ENCODE results near the gene WHRN.

Gene WHRN

GRCh38 chr9:114427644-114428043 is 77.6 kb downstream of the WHRN start:
- in situ Hi-C loops (cut with MboI; ENCODE audit: low sequenced_read_pairs): no loop called here

- in situ Hi-C loops (cut with MboI; ENCODE audit: low sequenced_read_pairs): no loop called here
Measured at GRCh38 chr9:114426046-114426948, 79.0 kb downstream of the WHRN start.

- in situ Hi-C loops (cut with MboI; ENCODE audit: low sequenced_read_pairs): no loop called here
Measured at GRCh38 chr9:114425126-114425525, 80.1 kb downstream of the WHRN start.

GRCh38 chr9:114424126-114424525 is 81.1 kb downstream of the WHRN start:
- in situ Hi-C loops (cut with MboI; ENCODE audit: low sequenced_read_pairs): no loop called here

GRCh38 chr9:114423181-114423580 is 82.1 kb downstream of the WHRN start:
- in situ Hi-C loops (cut with MboI; ENCODE audit: low sequenced_read_pairs): no loop called here

GRCh38 chr9:114421147-114421546 is 84.1 kb downstream of the WHRN start:
- in situ Hi-C loops (cut with MboI; ENCODE audit: low sequenced_read_pairs): no loop called here

- in situ Hi-C loops (cut with MboI; ENCODE audit: low sequenced_read_pairs): no loop called here
Measured at GRCh38 chr9:114419796-114420195, 85.5 kb downstream of the WHRN start.

GRCh38 chr9:114418053-114418452 is 87.2 kb downstream of the WHRN start:
- in situ Hi-C loops (cut with MboI; ENCODE audit: low sequenced_read_pairs): no loop called here

GRCh38 chr9:114417511-114417910 is 87.8 kb downstream of the WHRN start:
- in situ Hi-C loops (cut with MboI; ENCODE audit: low sequenced_read_pairs): no loop called here

GRCh38 chr9:114416906-114417305 is 88.4 kb downstream of the WHRN start:
- in situ Hi-C loops (cut with MboI; ENCODE audit: low sequenced_read_pairs): no loop called here

GRCh38 chr9:114416290-114416689 is 89.0 kb downstream of the WHRN start:
- in situ Hi-C loops (cut with MboI; ENCODE audit: low sequenced_read_pairs): no loop called here

- in situ Hi-C loops (cut with MboI; ENCODE audit: low sequenced_read_pairs): no loop called here
Measured at GRCh38 chr9:114414346-114414745, 90.9 kb downstream of the WHRN start.

GRCh38 chr9:114413861-114414301 is 91.4 kb downstream of the WHRN start:
- in situ Hi-C loops (cut with MboI; ENCODE audit: low sequenced_read_pairs): no loop called here

- in situ Hi-C loops (cut with MboI; ENCODE audit: low sequenced_read_pairs): no loop called here
Measured at GRCh38 chr9:114412048-114412683, 93.1 kb downstream of the WHRN start.

GRCh38 chr9:114411452-114411851 is 93.8 kb downstream of the WHRN start:
- in situ Hi-C loops (cut with MboI; ENCODE audit: low sequenced_read_pairs): no loop called here

GRCh38 chr9:114410910-114411309 is 94.4 kb downstream of the WHRN start:
- in situ Hi-C loops (cut with MboI; ENCODE audit: low sequenced_read_pairs): no loop called here

GRCh38 chr9:114409842-114410241 is 95.4 kb downstream of the WHRN start:
- in situ Hi-C loops (cut with MboI; ENCODE audit: low sequenced_read_pairs): no loop called here

- in situ Hi-C loops (cut with MboI; ENCODE audit: low sequenced_read_pairs): no loop called here
Measured at GRCh38 chr9:114409103-114409780, 96.0 kb downstream of the WHRN start.

GRCh38 chr9:114408645-114409044 is 96.6 kb downstream of the WHRN start:
- in situ Hi-C loops (cut with MboI; ENCODE audit: low sequenced_read_pairs): no loop called here

GRCh38 chr9:114407889-114408288 is 97.4 kb downstream of the WHRN start:
- in situ Hi-C loops (cut with MboI; ENCODE audit: low sequenced_read_pairs): no loop called here

GRCh38 chr9:114406441-114406840 is 98.8 kb downstream of the WHRN start:
- in situ Hi-C loops (cut with MboI; ENCODE audit: low sequenced_read_pairs): no loop called here

Measured in hTERT RPE-1 (cell line).